Measurements from ENCODE around the gene PATJ.

DNA sequence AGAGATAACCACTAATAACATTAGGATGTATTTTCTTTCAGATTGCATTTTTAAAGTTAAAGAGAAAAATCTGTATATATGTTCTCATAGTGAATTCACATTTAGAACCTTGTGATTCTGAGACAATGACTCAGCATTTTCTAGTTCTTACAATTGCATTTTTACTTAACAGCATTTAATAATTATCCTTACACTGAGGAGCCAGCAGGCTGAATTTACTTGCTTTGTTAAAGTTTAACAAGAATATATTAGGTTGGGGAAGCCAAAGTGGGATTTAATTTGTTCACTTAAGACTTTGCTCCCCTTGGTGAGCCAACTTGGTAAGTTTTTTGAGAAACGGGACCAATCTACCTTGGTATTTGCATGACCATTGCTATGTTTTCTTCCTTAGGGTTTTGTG is 4.5 kb downstream of the PATJ start:
- no peak for TF ChIP-seq ARNTL (CRISPR knock-in tag; IDR thresholded peaks at IDR 0.05; ENCODE audit: borderline replicate concordance, low read depth)
- no peak for TF ChIP-seq RARB (CRISPR knock-in tag; IDR thresholded peaks at IDR 0.05)
- no peak for TF ChIP-seq ZFP3 (CRISPR knock-in tag; IDR thresholded peaks at IDR 0.05)
- TF ChIP-seq ZNF8 (CRISPR knock-in tag; IDR thresholded peaks at IDR 0.05), result no peak
- TF ChIP-seq OSR1 (CRISPR knock-in tag; IDR thresholded peaks at IDR 0.05), result no peak
- no peak for TF ChIP-seq ZFP30 (CRISPR knock-in tag; IDR thresholded peaks at IDR 0.05)
- TF ChIP-seq, protein P1, sequence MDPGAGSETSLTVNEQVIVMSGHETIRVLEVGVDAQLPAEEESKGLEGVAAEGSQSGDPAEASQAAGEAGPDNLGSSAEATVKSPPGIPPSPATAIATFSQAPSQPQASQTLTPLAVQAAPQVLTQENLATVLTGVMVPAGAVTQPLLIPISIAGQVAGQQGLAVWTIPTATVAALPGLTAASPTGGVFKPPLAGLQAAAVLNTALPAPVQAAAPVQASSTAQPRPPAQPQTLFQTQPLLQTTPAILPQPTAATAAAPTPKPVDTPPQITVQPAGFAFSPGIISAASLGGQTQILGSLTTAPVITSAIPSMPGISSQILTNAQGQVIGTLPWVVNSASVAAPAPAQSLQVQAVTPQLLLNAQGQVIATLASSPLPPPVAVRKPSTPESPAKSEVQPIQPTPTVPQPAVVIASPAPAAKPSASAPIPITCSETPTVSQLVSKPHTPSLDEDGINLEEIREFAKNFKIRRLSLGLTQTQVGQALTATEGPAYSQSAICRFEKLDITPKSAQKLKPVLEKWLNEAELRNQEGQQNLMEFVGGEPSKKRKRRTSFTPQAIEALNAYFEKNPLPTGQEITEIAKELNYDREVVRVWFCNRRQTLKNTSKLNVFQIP (CRISPR knock-in tag; IDR thresholded peaks at IDR 0.05; ENCODE audit: borderline replicate concordance, low read depth), result no peak
- TF ChIP-seq, protein P2, sequence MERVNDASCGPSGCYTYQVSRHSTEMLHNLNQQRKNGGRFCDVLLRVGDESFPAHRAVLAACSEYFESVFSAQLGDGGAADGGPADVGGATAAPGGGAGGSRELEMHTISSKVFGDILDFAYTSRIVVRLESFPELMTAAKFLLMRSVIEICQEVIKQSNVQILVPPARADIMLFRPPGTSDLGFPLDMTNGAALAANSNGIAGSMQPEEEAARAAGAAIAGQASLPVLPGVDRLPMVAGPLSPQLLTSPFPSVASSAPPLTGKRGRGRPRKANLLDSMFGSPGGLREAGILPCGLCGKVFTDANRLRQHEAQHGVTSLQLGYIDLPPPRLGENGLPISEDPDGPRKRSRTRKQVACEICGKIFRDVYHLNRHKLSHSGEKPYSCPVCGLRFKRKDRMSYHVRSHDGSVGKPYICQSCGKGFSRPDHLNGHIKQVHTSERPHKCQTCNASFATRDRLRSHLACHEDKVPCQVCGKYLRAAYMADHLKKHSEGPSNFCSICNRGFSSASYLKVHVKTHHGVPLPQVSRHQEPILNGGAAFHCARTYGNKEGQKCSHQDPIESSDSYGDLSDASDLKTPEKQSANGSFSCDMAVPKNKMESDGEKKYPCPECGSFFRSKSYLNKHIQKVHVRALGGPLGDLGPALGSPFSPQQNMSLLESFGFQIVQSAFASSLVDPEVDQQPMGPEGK (CRISPR knock-in tag; IDR thresholded peaks at IDR 0.05; ENCODE audit: borderline replicate concordance), result no peak
- no peak for TF ChIP-seq CSDC2 (CRISPR knock-in tag; IDR thresholded peaks at IDR 0.05)
- no peak for TF ChIP-seq TCF4 (CRISPR knock-in tag; IDR thresholded peaks at IDR 0.05; ENCODE audit: borderline replicate concordance)
- TF ChIP-seq SNAI2 (CRISPR knock-in tag; IDR thresholded peaks at IDR 0.05), result no peak
- no peak for TF ChIP-seq ZNF70 (CRISPR knock-in tag; IDR thresholded peaks at IDR 0.05)
- TF ChIP-seq ESRRG (CRISPR knock-in tag; IDR thresholded peaks at IDR 0.05), result no peak
- TF ChIP-seq, protein P3, sequence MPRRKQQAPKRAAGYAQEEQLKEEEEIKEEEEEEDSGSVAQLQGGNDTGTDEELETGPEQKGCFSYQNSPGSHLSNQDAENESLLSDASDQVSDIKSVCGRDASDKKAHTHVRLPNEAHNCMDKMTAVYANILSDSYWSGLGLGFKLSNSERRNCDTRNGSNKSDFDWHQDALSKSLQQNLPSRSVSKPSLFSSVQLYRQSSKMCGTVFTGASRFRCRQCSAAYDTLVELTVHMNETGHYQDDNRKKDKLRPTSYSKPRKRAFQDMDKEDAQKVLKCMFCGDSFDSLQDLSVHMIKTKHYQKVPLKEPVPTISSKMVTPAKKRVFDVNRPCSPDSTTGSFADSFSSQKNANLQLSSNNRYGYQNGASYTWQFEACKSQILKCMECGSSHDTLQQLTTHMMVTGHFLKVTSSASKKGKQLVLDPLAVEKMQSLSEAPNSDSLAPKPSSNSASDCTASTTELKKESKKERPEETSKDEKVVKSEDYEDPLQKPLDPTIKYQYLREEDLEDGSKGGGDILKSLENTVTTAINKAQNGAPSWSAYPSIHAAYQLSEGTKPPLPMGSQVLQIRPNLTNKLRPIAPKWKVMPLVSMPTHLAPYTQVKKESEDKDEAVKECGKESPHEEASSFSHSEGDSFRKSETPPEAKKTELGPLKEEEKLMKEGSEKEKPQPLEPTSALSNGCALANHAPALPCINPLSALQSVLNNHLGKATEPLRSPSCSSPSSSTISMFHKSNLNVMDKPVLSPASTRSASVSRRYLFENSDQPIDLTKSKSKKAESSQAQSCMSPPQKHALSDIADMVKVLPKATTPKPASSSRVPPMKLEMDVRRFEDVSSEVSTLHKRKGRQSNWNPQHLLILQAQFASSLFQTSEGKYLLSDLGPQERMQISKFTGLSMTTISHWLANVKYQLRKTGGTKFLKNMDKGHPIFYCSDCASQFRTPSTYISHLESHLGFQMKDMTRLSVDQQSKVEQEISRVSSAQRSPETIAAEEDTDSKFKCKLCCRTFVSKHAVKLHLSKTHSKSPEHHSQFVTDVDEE (CRISPR knock-in tag; IDR thresholded peaks at IDR 0.05), result no peak
